A673 (cell line): Measurements from ENCODE around the gene DHX38.

Source experiments
- CTCF ChIP-seq: fragments of 300-800, 200-600 bp; sonication (generic); conservative IDR thresholded peaks from 2 replicates; pipeline ENCODE4 v1.5.1; 2017; ENCODE audit warnings: low read depth, mild to moderate bottlenecking, antibody characterized with exemption, low read length, moderate library complexity, mixed read lengths
- EZH2 ChIP-seq: fragments of 200-600 bp; sonication (generic); IDR thresholded peaks from 2 replicates; pipeline ENCODE4 v1.6.1; 2017; ENCODE audit warnings: borderline replicate concordance, low read depth, mild to moderate bottlenecking, mixed read lengths, antibody characterized with exemption, low read length; ENCODE audit not compliant: poor library complexity, severe bottlenecking

DNA sequence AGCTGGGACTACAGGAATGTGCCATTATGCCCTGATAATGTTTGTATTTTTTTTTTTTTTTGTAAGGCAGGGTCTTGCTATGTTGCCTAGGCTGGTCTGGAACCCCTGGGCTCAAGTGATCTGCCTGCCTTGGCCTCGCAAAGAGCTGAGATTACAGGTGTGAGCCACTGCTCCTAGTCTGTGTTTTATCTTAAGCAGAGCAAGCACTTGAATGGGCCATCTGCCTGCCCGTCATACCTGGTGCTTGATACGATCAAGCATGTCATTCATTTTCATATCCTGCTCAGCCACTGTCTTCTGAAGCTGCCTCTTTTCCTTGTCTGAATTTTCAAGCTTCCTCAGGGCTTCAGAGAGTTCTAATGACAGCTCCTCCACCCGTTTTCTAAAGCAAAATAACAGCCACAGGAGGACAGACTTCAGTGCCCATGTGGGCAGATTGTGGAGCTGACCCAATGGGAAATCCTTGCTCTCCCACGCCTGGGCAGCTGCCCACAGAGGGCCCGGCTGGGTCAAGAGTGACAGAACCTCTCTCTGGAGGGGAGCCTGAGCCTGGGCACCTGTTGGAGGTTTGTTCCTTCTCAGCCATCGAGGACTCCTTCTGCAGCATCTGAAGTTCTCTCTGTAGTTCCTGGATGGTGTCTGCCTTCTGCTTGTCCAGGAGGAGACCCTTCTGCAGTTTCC is 36.5 kb downstream of the DHX38 start:
- no peak for TF ChIP-seq CTCF
- TF ChIP-seq EZH2: no peak
